ENCODE measurements around the gene QRFP.

The QRFP gene, protein sequence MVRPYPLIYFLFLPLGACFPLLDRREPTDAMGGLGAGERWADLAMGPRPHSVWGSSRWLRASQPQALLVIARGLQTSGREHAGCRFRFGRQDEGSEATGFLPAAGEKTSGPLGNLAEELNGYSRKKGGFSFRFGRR

DNA sequence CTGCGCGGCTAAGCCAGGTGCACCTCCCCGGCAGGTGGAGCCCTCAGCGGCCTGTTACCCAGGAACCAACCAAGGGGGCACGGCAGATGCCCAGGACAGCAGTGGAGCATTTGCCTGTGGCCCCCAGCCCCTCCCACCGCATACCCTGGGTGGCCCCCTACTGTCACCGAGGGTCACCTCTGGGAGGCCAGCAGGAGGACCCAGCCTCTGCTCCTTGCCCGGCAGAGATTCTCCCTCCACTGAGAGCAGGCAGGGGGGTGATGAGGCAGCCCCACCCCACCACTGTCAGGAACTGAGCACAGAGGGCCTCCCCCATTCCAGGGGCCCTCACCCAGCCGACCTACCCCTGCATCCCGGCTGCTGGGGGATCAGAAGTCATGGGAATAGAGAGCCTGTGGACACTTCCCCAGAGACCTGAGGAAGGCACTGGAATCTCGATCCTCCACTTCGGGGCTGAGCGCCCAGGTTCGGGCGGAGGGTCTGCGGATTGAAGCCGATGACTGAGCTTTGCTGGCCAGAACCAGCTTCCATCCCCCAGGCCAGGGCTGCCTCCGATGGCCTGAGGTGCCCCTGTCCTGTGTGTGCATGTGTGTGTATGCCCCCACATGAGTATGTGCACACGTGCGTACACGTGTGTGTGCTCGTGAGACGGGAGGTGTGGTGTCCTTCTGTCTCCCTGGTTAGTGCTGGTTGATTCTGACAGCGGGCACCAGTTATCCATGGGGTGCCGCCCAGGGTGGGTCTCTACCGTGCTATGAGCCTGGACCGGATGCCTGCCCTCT is at the start of gene QRFP:
Gene QRFP (minus strand): TSS at position 580 of the 782 bp plus-strand sequence. CDS start 2,974 bp downstream, outside the sequence.
- intact Hi-C loops (cut with DNase I): no loop called here
- DNase-seq: no peak

DNA sequence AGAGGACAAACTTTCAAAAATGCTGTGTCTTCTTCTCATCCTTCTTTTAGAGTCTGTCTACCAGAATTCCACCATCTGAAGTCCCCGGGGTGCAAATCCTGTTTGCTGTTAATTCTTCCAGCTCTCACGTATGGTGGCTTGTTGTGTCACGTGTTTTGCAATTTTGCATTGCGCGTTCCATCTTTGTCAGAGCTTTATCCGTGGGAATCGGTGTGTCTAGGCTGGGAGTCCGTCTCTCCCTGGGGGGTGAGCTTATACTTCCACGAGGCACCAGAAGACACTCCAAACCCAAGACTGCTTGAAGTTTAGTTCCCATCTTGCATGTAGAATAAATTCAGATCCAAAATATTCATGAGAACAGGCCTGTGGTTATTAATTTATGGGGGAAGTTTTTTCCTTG is 48.6 kb upstream of the QRFP start:
- no peak for DNase-seq
- intact Hi-C loops (cut with DNase I): no loop called here

DNA sequence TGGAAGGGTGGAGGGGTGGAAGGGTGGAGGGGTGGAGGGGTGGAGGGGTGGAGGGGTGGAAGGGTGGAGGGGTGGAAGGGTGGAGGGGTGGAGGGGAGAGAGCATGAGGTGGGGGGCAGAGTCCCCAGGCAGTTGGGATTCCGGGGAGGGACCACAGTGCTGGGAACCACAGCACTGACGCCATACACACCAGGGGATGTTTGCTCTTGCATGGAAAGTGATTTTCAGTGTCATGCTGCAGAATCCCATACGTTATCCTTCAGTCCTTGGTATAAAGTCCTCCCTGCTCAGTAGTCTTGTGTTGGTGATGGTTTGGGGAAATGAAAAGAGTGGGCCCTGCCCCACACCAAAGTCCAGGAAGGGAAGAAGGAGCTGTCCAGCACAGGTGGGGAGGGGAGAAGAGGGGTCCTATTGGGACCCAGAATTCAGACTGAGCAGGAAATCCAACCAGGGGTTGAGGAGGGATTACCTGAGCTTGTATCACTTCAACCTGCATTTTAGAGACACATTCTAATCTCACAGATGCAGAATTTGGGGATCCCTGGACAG is 48.0 kb upstream of the QRFP start:
- intact Hi-C loops (cut with DNase I): no loop called here
- no peak for DNase-seq

DNA sequence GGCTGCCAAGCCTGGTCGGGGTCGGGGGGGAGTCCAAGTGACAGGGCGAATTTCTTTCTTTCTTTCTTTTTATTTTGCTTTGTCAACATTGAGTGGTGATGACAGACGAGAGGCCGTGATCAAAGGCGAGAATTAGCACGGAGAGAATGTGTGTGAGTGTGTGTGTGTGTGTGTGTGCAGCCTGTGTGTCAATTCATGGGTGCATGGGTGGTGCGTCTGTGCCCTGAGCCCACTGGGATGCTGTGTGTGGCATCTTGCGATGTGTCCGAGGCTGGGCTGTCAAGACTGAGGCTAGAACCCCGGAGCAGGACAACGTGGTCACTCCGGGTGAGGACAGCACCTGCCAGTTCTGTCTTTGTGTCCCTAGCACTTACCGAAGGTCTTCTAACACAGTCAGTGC is 47.2 kb upstream of the QRFP start:
- intact Hi-C loops (cut with DNase I): no loop called here
- no peak for DNase-seq

DNA sequence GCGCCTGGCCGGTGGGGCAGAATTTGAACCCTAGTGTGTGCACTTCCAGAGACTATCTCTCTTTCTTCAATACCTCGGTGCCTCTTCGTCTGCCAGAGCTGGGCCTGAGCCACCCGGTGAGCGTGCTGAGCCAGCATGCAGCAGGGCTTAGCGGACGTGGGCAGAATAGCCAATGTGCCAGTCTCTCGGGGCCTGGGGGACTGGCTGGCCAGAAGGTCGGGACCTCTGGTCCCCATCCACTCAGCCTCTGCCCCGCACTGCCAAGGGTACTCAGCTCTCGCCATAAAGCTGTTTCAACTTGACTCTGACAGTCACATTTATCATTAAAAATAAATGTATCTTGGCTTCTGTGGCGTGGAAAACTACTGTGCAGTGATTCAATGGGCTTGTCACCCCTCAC is 46.6 kb upstream of the QRFP start:
- DNase-seq: no peak

DNA sequence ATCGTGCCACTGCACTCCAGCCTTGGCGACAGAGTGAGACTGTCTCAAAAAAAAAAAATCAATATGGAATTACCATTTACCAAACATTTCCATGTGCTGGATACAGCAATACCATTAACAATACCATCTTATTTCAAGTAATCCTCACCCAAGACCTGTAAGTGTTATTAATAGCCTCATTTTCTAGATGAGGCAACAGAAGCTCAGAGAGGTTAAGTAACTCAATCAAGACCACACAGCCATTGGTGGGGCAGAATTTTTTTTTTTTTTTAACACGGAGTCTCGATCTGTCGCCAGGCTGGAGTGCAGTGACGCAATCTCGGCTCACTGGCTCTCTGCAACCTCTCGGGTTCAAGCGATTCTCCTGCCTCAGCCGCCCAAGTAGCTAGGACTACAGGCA is 46.1 kb upstream of the QRFP start:
- DNase-seq: no peak
- intact Hi-C loops (cut with DNase I): no loop called here

More for the DNA sequence above, 46.6 kb upstream of the QRFP start:
- intact Hi-C loops (cut with DNase I): no loop called here

DNA sequence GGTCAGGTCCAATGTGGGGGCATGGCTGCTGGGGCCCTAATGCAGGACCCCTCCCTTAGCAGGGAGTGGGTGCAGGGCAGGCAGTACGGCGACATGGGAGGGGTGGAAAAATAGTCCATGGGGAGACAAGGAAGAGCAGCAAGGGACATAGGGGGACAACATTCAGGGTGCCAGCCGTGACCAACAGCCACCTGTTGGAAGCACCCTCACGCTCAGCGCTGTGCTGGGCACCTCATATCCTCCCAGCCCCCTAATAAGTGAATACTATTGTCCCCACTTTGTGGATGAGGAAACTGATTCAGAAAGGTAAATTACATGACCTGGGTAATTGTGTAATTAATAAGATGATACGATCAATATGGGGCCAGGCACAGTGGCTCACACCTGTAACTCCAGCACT is 45.5 kb upstream of the QRFP start:
- no peak for DNase-seq
- intact Hi-C loops (cut with DNase I): no loop called here

DNA sequence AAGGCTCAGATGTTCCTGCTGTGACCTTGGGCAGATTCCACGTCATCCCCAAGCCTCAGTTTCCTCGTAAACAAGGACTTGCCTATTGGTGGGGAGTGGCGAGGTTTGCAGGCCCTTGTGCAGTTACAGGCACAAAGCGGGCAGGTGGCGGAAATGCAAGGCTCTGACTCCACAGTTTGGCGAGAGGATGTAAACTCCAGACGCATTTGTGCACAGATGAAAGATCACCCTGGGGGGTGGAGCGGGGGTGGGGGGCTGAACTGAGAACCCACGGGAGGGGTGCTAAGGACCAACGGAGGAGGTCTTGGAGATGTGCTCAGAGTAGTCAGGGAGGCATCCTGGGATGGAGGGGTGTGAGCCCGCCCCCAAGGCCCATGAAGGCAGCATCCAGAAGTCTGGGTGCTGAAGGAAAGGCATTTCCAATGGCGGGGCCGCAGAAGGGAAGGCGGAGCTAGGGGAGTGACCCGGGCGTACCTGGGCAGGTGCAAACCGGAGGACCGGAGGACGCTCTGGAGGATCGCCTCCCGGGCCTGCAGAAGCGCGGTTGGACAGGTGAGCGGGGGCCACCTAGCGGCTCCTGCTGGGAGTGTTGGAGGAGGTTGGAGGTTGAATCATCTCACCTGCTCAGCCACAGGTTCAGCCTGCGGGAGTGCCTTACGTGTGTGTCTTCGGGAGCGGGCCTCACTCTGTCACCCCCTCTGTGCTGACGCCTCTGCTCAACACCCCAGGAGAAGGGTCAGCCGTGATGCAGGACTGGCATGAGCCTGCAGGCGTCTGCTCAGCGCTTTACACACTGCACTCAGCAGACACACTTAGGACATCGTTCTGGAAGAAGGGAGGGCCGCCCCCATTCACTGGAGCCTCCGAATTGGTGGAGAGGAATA is 44.3 kb upstream of the QRFP start:
- intact Hi-C loops (cut with DNase I): no loop called here

DNA sequence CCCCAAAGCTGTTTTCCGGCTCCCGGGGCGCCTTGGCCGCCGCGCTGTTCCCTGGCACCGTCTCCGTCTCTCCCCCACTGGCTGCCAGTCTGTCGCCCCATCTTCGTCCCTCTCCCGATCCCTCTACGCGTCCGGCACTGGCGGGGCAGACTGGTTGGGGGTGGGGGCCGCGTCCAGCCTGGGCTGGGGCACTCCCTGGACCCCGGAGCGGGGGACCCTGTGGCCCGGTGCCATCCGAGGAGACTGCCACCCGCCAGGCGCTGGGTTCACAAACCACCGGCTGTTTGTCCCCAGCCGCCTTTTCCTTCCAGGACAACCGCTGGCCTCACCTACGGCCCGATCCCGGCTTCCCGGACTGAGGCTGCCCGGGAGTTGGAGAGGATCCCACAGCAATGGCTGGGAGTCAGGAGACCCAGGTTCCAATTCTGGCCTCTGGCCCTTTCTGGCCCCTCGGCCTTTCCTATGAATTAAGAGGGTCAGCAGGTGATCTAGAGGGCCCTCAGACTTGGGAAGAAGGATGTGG is 43.5 kb upstream of the QRFP start:
- intact Hi-C loops (cut with DNase I): no loop called here
- no peak for DNase-seq

More for the DNA sequence above, 44.3 kb upstream of the QRFP start:
- DNase-seq: peak; percentile 56 to 90 (median 80)

DNA sequence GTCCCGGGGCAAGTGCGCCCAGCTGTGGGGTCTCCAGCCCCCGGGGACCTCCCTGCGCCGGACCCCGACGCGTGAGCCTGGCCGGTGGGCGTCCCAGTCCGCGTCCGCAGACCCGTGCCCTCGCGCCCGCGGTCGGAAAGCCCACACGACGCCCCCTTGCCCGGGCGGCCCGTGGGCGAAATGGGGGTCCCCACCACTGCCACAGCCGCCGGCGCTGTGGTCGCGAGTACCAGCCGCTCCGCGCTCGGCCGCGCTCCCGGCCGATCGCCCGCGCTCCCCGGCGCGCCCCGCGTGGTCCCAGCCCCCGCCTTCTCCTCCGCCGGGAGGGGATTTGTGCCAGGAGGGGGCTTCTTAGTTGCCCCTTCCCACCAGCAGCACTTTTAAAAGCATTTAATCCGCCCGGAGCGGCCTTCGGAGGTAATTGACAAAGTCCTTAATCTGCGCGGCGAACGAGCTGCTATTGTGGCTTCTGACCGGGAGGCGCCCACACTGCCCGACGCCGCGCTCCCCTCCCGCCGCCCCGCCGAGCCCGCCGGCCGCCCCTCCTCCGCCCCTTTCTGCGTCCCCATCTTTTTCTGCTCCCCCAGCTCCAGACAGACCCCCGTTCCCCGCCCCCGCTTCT is 42.9 kb upstream of the QRFP start:
- no peak for DNase-seq
- intact Hi-C loops (cut with DNase I): loop anchor here (5.0 kb wide), 1 partner anchor 67 kb away; no protein-coding TSS in a partner anchor

DNA sequence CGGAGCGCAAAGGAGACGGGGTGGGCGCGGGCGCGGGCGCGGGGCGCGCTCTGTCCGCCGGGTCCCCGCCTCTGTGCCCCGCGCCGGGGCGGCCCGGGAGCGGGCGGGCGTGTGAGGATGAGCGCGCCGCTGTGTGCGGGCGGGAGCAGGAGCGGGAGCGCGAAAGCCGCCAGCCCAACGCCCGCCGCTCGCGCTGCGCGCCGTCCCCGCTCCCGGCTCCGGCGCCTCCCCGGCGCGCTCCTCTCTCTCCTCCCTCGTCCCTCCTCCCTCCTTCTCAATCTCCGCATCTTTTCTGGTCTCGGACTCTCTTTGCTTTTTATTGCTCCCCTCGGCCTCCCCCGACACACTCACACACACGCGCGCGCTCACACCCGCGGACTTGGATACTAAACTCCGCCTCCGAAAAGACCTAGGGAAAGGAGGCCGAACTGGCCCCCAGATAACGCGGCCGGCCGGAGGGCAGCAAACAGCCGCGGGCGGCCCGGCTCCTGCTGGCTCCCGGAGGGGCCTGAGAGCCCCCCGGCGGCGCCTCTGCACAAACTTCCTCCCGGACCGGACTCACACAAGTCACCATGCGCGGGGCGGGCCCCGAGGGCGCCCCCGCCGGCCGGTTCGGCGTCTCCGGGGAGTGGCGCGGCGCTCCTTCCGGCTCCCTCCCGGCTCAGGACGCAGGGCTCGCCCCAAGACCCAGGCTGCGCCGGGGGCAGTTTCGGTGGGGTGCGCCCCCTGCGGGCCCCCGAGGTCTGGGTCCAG is 42.2 kb upstream of the QRFP start, which contains the start of gene FIBCD1:
Gene FIBCD1 (minus strand): TSS at position 596 of the 753 bp plus-strand sequence. CDS start 640 bp downstream, outside the sequence.
- intact Hi-C loops (cut with DNase I): loop anchor here (5.0 kb wide), 1 partner anchor 67 kb away; no protein-coding TSS in a partner anchor
- peak in 12 of 42 donors; percentile 20 to 65 (median 37) for DNase-seq

DNA sequence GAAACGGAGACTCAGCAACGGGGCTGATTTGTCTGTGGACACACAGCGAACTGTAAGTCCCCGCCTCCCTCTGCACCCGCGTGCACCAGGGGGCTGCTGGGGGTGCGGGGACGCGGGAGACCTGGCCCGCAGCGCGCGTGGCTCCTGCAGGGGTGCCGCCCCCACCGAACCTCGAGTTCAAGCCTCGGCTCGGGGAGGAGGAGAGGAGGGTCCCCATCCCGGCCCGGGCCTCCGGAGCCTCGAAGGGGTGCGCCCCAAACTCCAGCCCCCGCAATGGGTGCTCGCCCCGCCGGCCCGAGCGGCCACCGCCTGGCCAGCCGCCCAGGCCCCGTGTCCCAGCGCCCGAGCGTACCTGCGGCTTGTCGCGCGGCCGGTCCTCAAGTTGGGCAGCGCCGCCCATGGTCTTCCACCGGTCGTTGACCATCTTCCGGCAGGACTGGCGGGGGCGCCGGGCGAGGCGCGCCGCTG is 41.6 kb upstream of the QRFP start:
- intact Hi-C loops (cut with DNase I): loop anchor here (5.0 kb wide), 1 partner anchor 66 kb away; no protein-coding TSS in a partner anchor
- DNase-seq: no peak

DNA sequence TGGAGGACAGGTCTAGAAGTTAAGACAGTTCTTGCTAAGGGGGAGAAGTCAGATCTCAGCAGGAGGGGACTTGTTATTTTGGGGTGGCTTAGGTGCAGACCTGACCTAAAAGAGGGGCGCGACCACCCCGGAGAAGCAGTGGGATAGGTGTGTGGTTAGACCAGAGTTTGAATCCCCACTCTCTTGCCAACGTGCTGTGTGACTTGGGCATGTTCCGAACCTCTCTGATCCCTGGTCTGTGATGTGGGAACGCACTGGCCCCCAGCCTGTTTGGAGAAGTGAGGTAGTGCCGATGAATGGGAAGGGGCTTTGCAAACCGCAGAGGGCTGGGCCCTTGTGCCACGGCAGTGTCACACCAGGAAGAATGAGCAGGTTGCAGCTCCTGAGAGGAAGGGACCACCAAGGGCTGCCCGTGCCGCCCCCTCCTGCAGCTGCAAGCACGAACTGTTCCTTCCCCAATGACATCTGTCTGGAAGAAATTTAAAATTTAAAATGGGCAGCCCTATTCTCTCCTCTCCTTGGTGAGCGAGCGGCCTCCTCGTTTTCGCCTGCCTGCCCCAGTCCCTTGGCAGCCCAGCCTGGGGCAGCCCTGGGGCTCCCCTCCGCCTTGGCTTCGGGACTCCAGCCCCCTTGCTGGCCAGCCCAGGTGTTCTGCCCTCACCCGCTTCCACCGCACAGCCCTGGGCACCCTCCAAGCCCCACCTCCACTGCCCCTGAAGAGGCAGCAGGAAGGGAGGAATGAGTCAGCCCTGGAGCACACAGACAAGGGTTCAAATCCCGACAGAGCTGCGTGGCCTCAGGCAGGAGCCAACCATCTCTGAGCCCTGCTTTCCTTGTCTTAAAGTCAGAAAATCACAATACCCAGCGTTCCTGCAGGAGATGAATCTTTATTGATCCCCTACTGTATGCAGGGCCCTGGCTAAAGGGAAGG is 40.8 kb upstream of the QRFP start:
- no peak for DNase-seq
- intact Hi-C loops (cut with DNase I): loop anchor here (5.0 kb wide), 1 partner anchor 65 kb away; no protein-coding TSS in a partner anchor

DNA sequence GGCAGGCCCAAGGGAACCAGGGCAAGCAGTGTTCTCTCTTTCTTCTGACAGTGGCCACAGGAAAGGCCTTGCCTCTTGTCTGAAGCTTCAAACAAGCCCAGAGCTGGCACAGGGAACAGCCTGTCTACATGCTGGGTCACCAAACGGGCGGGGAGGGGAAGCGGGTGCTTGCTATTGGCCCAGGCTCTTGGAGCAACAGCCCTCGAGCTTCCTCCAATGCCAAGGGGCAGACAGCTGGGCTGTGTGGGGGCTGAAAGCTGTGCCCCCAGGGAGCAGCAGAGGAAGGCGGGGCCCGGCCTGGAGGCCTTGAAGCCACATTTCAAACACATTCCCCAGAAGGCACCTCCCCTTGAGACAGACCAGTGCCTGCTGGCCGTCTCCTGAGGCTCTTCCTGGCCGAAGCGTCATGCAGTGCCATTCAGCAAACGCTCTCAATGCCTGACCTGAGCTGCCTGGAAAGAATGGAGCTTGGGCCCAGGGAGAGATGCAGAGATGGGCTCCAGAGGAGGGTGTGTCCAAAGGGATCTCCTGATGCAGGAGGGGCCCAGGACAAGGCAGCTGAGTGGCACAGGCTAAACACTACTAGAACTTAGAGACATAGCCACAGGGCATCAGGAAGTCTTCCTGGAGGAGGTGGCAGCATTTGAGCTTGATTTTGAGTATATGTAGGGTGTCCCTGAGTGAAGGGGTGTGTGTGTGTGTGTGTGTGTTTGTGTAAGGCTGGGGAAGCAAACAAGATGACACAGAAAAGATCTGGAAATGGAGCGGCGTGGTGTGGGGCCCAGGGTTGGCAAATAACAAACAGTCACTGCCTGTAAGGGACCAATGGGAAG is 39.9 kb upstream of the QRFP start:
- intact Hi-C loops (cut with DNase I): loop anchor here (5.0 kb wide), 1 partner anchor 64 kb away; no protein-coding TSS in a partner anchor
- DNase-seq: peak in 3 of 42 donors; percentile 32 to 50 (median 34)

DNA sequence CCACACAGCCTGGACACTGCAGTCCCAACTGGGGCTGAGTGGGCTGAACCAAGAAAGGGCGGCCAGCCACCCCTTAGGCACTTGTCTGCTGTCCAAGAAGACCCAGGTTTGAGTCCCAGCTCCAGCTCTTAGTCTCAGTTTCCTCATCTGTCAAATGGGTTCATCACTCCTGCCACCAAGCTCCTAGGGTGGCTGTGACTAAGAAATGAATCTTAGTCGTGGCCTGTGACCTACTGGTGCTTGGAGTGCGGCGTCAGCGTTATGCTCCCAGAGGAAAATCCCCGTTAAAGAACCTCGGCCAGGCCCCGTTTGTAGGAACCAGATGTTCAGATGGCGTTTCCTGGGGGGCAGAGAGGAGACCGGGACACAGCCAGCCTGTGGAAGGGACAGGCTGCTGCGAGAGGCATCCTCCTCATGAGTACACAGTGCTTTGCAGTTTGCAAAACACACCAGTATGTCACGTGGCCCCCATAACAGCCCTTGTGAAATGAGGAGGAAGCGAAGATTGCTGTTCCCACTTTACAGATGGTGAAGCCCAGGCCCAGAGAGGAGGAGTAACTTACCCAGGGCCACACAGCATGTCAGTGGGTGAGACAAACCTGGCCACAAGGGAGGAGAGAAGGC is 39.1 kb upstream of the QRFP start:
- intact Hi-C loops (cut with DNase I): loop anchor here (5.0 kb wide), 1 partner anchor 63 kb away; no protein-coding TSS in a partner anchor
- DNase-seq: no peak

Measured in head of caudate nucleus (tissue), 42 donors.